Measurements from ENCODE around the gene CHTF8. TPM values are rescaled to one million over a fixed set of nuclear protein-coding genes. Genes with fewer than 3 reads are reported as not detected.
A peak's percentile ranks its signal among the peaks of the same experiment; 100 is the strongest.

The CHTF8 gene
- total RNA-seq, 1 experiment from 2014 or later: 107 TPM

- Mint-ChIP-seq H3K27ac (ENCODE audit: low read depth, unreplicated experiment) (no peak overlapping the region), H3K36me3 (ENCODE audit: insufficient read depth, unreplicated experiment) (peaks cover 11% of the 10 kb centered on the region), H3K27me3 (ENCODE audit: insufficient read depth, unreplicated experiment) (no peaks in the 10 kb centered on the region), H3K4me1 (ENCODE audit: insufficient read depth, unreplicated experiment) (peaks cover 8% of the 10 kb centered on the region), H3K4me3 (ENCODE audit: unreplicated experiment) (peak overlapping the region; percentile 96), H3K9me3 (ENCODE audit: unreplicated experiment) (no peaks in the 10 kb centered on the region)
- POLR2A ChIA-PET: interaction anchor here (0.5 to 0.9 kb wide), 3 partner anchors 37 to 575 kb away, joined by 3 to 4 read pairs (median 3); no protein-coding TSS in a partner anchor
- intact Hi-C loops (cut with micrococcal nuclease): no loop called here
- CTCF ChIA-PET: interaction anchor here (0.6 to 4.4 kb wide), 5 partner anchors 17 to 205 kb away, joined by 3 to 47 read pairs (median 4); no protein-coding TSS in a partner anchor
- BruUV-seq (replicated peaks): no TSS peak
- DNase-seq (ENCODE audit: unreplicated experiment): no peak
- TF ChIP-seq CTCF (IDR thresholded peaks at IDR 0.05; ENCODE audit: unreplicated experiment): no peak
Measured at GRCh38 chr16:69107316-69107962, 24.9 kb downstream of the CHTF8 start.

- Mint-ChIP-seq H3K9me3 (ENCODE audit: unreplicated experiment) (no peaks in the 10 kb centered on the region), H3K4me1 (ENCODE audit: insufficient read depth, unreplicated experiment) (peaks cover 8% of the 10 kb centered on the region), H3K36me3 (ENCODE audit: insufficient read depth, unreplicated experiment) (peaks cover 11% of the 10 kb centered on the region), H3K4me3 (ENCODE audit: unreplicated experiment) (peak overlapping the region; percentile 96), H3K27ac (ENCODE audit: low read depth, unreplicated experiment) (no peak overlapping the region), H3K27me3 (ENCODE audit: insufficient read depth, unreplicated experiment) (no peaks in the 10 kb centered on the region)
- ChIA-PET POLR2A (interaction anchor here (1.0 to 2.0 kb wide), 13 partner anchors 13 to 210 kb away, joined by 3 to 12 read pairs (median 4); partner anchors contain the start of genes CHTF8 and UTP4), CTCF (interaction anchor here (1.0 to 4.4 kb wide), 8 partner anchors 17 to 260 kb away, joined by 3 to 47 read pairs (median 6); no protein-coding TSS in a partner anchor)
- peak; percentile 21 for DNase-seq (ENCODE audit: unreplicated experiment)
- intact Hi-C loops (cut with micrococcal nuclease): no loop called here
- no TSS peak for BruUV-seq (replicated peaks)
- TF ChIP-seq CTCF (IDR thresholded peaks at IDR 0.05; ENCODE audit: unreplicated experiment): no peak
Measured at GRCh38 chr16:69106491-69107315, 25.7 kb downstream of the CHTF8 start.

GRCh38 chr16:69105501-69106361, 26.7 kb downstream of the CHTF8 start, which contains the start of gene HAS3:
Gene HAS3, plus strand, starts transcription at chr16:69105653. Its CDS starts 3,743 bp downstream, at chr16:69109396.
- peaks cover 15% of the 10 kb centered on the region for H3K4me1 Mint-ChIP-seq (ENCODE audit: insufficient read depth, unreplicated experiment)
- peak within 1 kb of the TSS; percentile 96 for H3K4me3 Mint-ChIP-seq (ENCODE audit: unreplicated experiment)
- intact Hi-C loops (cut with micrococcal nuclease): loop anchor here (1.0 kb wide), 3 partner anchors 110 to 258 kb away; no protein-coding TSS in a partner anchor
- H3K27ac Mint-ChIP-seq (ENCODE audit: low read depth, unreplicated experiment): peak within 1 kb of the TSS; percentile 84
- DNase-seq (ENCODE audit: unreplicated experiment): peak; percentile 81
- no TSS peak for BruUV-seq (replicated peaks)
- H3K27me3 Mint-ChIP-seq (ENCODE audit: insufficient read depth, unreplicated experiment): no peaks in the 10 kb centered on the region
- POLR2A ChIA-PET: interaction anchor here (0.6 to 2.0 kb wide), 23 partner anchors 9 to 437 kb away, joined by 3 to 12 read pairs (median 4); partner anchors contain the start of genes CHTF8, TANGO6 and UTP4
- peaks cover 11% of the 10 kb centered on the region for H3K36me3 Mint-ChIP-seq (ENCODE audit: insufficient read depth, unreplicated experiment)
- CTCF ChIA-PET: interaction anchor here (0.6 to 4.4 kb wide), 23 partner anchors 9 to 1896 kb away, joined by 3 to 47 read pairs (median 4); no protein-coding TSS in a partner anchor
- peak; percentile 55 for TF ChIP-seq CTCF (IDR thresholded peaks at IDR 0.05; ENCODE audit: unreplicated experiment)
- H3K9me3 Mint-ChIP-seq (ENCODE audit: unreplicated experiment): no peaks in the 10 kb centered on the region
